Fibroblast of mammary gland (primary cell): ENCODE results near the gene SPATA13.
A peak's percentile ranks its signal among the peaks of the same experiment; 100 is the strongest.

Experiments
- DNase-seq: peaks from one replicate; pipeline ENCODE4 v3.0.0-alpha.2; 2010; ENCODE audit warnings: low read depth
- H3K4me3 ChIP-seq: 2 replicates; pipeline ENCODE4 v1.5.1; 2011; ENCODE audit warnings: low read depth, mild to moderate bottlenecking, low read length, moderate library complexity; ENCODE audit not compliant: control insufficient read depth
- CTCF ChIP-seq: conservative IDR thresholded peaks from 2 replicates; pipeline ENCODE4 v1.5.1; 2011; ENCODE audit warnings: low read depth, low read length, inconsistent platforms; ENCODE audit not compliant: control insufficient read depth, insufficient read depth

The SPATA13 gene

DNA sequence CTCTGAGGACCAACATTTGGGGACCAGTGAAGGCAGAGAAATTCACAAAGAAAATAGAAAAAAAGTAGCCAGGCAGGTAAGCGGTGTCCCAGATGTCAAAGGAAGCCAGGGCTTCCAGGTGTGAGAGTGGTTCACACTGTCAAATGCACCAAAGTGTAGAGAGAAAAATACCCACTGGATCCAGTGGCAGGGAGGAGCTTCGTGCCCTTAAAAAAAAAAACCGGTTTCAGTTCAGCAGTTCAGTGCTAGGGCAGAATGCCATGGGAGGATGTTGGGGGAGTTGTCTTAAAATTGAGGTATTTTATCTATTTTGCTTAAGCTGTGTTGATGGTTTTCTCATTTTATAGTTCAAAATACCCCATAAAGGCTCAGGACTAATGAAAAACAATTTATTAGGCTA, 101.0 kb downstream of the SPATA13 start:
- no peak overlapping the region for H3K4me3 ChIP-seq
- no peak for DNase-seq
- TF ChIP-seq CTCF: no peak

DNA sequence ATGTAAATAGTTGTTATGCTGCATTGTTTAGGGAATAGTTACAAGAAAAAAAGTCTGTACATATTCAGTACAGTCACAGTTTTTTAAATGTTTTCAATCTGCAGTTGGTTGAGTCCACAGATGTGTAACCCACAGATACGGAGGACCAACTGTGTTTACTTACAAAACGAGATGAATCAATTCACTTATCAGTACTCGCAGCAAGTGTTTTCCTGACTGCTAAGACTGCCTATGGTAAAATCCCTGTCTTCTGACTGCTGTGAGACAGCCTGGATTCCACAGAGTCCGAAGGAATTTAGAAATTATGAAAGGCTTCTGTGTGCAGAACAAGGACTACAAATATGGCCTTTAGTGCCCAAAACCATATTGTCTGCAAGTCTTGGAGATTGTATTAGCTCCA, 103.1 kb downstream of the SPATA13 start:
- no peak for DNase-seq
- no peak overlapping the region for H3K4me3 ChIP-seq
- no peak for TF ChIP-seq CTCF

DNA sequence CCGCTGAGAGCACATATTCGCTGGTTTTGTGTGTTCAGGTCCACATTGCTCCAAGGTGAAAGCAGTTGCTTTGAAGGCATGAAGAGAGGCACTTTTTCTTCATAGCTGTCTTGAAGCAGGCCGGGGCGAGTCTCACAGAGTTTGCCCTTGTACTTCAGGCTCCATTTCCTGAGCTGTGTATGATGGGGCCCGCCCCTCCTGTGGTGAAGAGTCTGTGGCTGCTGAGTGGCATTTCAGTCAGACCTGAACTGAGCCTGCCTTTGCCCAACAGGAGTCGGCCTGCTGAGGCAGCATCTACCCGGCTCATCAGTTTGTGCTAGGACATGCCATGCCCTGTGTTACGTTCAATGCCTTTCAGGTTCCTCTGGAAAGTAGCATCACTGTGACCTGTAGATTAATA, 104.5 kb downstream of the SPATA13 start:
- no peak for DNase-seq
- TF ChIP-seq CTCF: no peak
- no peak overlapping the region for H3K4me3 ChIP-seq

GRCh38 chr13:24265453-24265852, 104.9 kb downstream of the SPATA13 start:
- no peak for DNase-seq
- no peak for TF ChIP-seq CTCF
- no peak overlapping the region for H3K4me3 ChIP-seq

DNA sequence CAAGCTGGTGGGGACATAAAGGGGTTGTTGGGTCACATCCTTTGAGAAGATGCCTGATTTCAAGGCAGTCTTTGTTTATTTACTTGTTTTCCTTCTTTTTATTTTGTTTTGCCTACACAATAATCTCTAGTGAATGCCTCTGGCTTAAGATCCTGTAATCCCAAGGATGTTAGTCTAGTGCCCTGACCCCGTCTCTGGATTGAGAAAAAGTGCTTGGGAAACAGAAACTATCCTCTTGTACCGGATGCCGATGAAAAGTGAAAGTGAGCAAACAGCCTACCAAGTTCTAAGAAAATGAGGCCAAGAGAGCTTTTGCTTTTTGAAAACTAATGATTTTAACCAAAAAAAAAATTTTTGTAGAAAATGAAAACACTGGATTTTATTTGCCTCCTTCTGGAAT, 106.8 kb downstream of the SPATA13 start:
- TF ChIP-seq CTCF: no peak
- DNase-seq: peak; percentile 62
- no peak overlapping the region for H3K4me3 ChIP-seq

- peak overlapping the region; percentile 8 for H3K4me3 ChIP-seq
- no peak for TF ChIP-seq CTCF
- no peak for DNase-seq
Observed at GRCh38 chr13:24267801-24268200, 107.3 kb downstream of the SPATA13 start.

GRCh38 chr13:24269821-24270220, 109.3 kb downstream of the SPATA13 start:
- DNase-seq: no peak

More at GRCh38 chr13:24269821-24270220, 109.3 kb downstream of the SPATA13 start:
- H3K4me3 ChIP-seq: no peak overlapping the region
- TF ChIP-seq CTCF: no peak
